Erythroblast (primary cell): ENCODE data around the gene PDAP1.
"Not testable (repeated sequence)": the region's sequence is repeated elsewhere in the genome, so short reads cannot be mapped to it uniquely, and the experiment has no call there.

Experiments used
- DNase-seq, 2 experiments: peaks; one replicate each; lab custom pipeline; 2025; lab: John Stamatoyannopoulos, UW
- GATA1 ChIP-seq: IDR thresholded peaks from 2 replicates; pipeline ENCODE4 v1.6.1; 2011; ENCODE audit warnings: low read depth, mild to moderate bottlenecking, control low read depth, low read length, moderate library complexity
- POLR2A ChIP-seq: IDR thresholded peaks from 2 replicates; pipeline ENCODE4 v1.6.1; 2011; ENCODE audit warnings: mild to moderate bottlenecking, low read length

PDAP1 gene

GRCh38 chr7:99394188-99394502 lies 14.3 kb downstream of the PDAP1 start:
- DNase-seq, result no peak
- TF ChIP-seq POLR2A, result no peak
- TF ChIP-seq GATA1, result no peak

- no peak for DNase-seq
- TF ChIP-seq GATA1, result no peak
- TF ChIP-seq POLR2A, result no peak
Observed at GRCh38 chr7:99393355-99394187, 14.8 kb downstream of the PDAP1 start.

GRCh38 chr7:99392659-99393354 lies 15.6 kb downstream of the PDAP1 start:
- TF ChIP-seq GATA1, result no peak
- no peak for TF ChIP-seq POLR2A
- DNase-seq, result peak; percentile 77 to 81

GRCh38 chr7:99392046-99392445 lies 16.4 kb downstream of the PDAP1 start:
- no peak for DNase-seq
- TF ChIP-seq POLR2A, result no peak
- no peak for TF ChIP-seq GATA1

- TF ChIP-seq GATA1 (no peak), POLR2A (no peak)
- no peak for DNase-seq
Observed at GRCh38 chr7:99390941-99391602, 17.3 kb downstream of the PDAP1 start.

- DNase-seq, result no peak
- TF ChIP-seq GATA1 (no peak), POLR2A (no peak)
Observed at GRCh38 chr7:99389772-99390171, 18.6 kb downstream of the PDAP1 start.

- DNase-seq, result no peak
- TF ChIP-seq GATA1, result no peak
- TF ChIP-seq POLR2A, result no peak
Observed at GRCh38 chr7:99387912-99388311, 20.5 kb downstream of the PDAP1 start.

- DNase-seq, result not testable (repeated sequence)
Observed at GRCh38 chr7:99387239-99387635, 21.2 kb downstream of the PDAP1 start.

GRCh38 chr7:99386584-99387238 lies 21.7 kb downstream of the PDAP1 start:
- peak; percentile 75 to 80 for DNase-seq
- no peak for TF ChIP-seq GATA1
- TF ChIP-seq POLR2A, result no peak

- TF ChIP-seq POLR2A (no peak), GATA1 (no peak)
- DNase-seq, result no peak
Observed at GRCh38 chr7:99385564-99385963, 22.8 kb downstream of the PDAP1 start.

GRCh38 chr7:99384523-99384922 lies 23.9 kb downstream of the PDAP1 start:
- DNase-seq, result no peak
- no peak for TF ChIP-seq GATA1
- TF ChIP-seq POLR2A, result no peak

GRCh38 chr7:99383791-99384370 lies 24.5 kb downstream of the PDAP1 start:
- no peak for TF ChIP-seq GATA1
- no peak for TF ChIP-seq POLR2A
- no peak for DNase-seq

GRCh38 chr7:99383203-99383602 lies 25.2 kb downstream of the PDAP1 start:
- no peak for DNase-seq
- no peak for TF ChIP-seq GATA1
- no peak for TF ChIP-seq POLR2A
